HUES48 (cell line): Measurements from ENCODE around the gene MAG.
A peak's percentile ranks its signal among the peaks of the same experiment; 100 is the strongest.

Experiments used
- H3K27ac ChIP-seq: one replicate; pipeline ENCODE4 v1.7.0; 2013; ENCODE audit warnings: low read depth, low read length, inconsistent platforms
- H3K27me3 ChIP-seq: 2 replicates; pipeline ENCODE4 v1.6.1; 2013; ENCODE audit warnings: mild to moderate bottlenecking, low read length; ENCODE audit not compliant: control insufficient read depth, insufficient read depth
- H3K36me3 ChIP-seq: 2 replicates; pipeline ENCODE4 v1.6.1; 2013; ENCODE audit warnings: low read length; ENCODE audit not compliant: control insufficient read depth, insufficient read depth
- H3K4me1 ChIP-seq: 2 replicates; pipeline ENCODE4 v1.6.1; 2013; ENCODE audit warnings: mild to moderate bottlenecking, low read length; ENCODE audit not compliant: control insufficient read depth, insufficient read depth
- H3K4me3 ChIP-seq: 2 replicates; pipeline ENCODE4 v1.5.1; 2013; ENCODE audit warnings: mild to moderate bottlenecking, low read depth, low read length
- H3K9ac ChIP-seq: 2 replicates; pipeline ENCODE4 v1.6.1; 2013; ENCODE audit warnings: mild to moderate bottlenecking, low read depth, low read length, moderate library complexity
- H3K9me3 ChIP-seq: 2 replicates; pipeline ENCODE4 v1.6.1; 2013; ENCODE audit warnings: low read length; ENCODE audit not compliant: control insufficient read depth, insufficient read depth

Gene MAG

GRCh38 chr19:35294859-35295791 lies 3.2 kb downstream of the MAG start:
- Histone ChIP-seq H3K27ac (no peak overlapping the region), H3K9me3 (no peaks in the 10 kb centered on the region), H3K36me3 (no peaks in the 10 kb centered on the region), H3K4me3 (no peak overlapping the region), H3K4me1 (peaks cover 4% of the 10 kb centered on the region), H3K9ac (no peak overlapping the region), H3K27me3 (no peaks in the 10 kb centered on the region)

GRCh38 chr19:35295792-35296462 lies 4.0 kb downstream of the MAG start:
- Histone ChIP-seq H3K9me3 (no peaks in the 10 kb centered on the region), H3K36me3 (no peaks in the 10 kb centered on the region), H3K9ac (no peak overlapping the region), H3K4me3 (no peak overlapping the region), H3K4me1 (peaks cover 4% of the 10 kb centered on the region), H3K27ac (no peak overlapping the region), H3K27me3 (no peaks in the 10 kb centered on the region)

GRCh38 chr19:35296644-35297514 lies 4.9 kb downstream of the MAG start:
- Histone ChIP-seq H3K9ac (no peak overlapping the region), H3K27ac (no peak overlapping the region), H3K9me3 (no peaks in the 10 kb centered on the region), H3K27me3 (no peaks in the 10 kb centered on the region), H3K4me3 (no peak overlapping the region), H3K4me1 (peaks cover 4% of the 10 kb centered on the region), H3K36me3 (no peaks in the 10 kb centered on the region)

- Histone ChIP-seq H3K4me1 (peaks cover 4% of the 10 kb centered on the region), H3K27ac (no peak overlapping the region), H3K4me3 (no peak overlapping the region), H3K27me3 (no peaks in the 10 kb centered on the region), H3K9me3 (no peaks in the 10 kb centered on the region), H3K9ac (no peak overlapping the region), H3K36me3 (no peaks in the 10 kb centered on the region)
These were observed 5.5 kb downstream of the MAG start for GRCh38 chr19:35297515-35297848.

GRCh38 chr19:35297922-35298321 lies 6.0 kb downstream of the MAG start:
- Histone ChIP-seq H3K4me3 (no peak overlapping the region), H3K27ac (no peak overlapping the region), H3K9me3 (no peaks in the 10 kb centered on the region), H3K27me3 (no peaks in the 10 kb centered on the region), H3K9ac (no peak overlapping the region), H3K4me1 (peaks cover 4% of the 10 kb centered on the region), H3K36me3 (no peaks in the 10 kb centered on the region)

- H3K4me1 ChIP-seq = peaks cover 4% of the 10 kb centered on the region
- H3K27me3 ChIP-seq = no peaks in the 10 kb centered on the region
- no peak overlapping the region for H3K9ac ChIP-seq
- no peak overlapping the region for H3K27ac ChIP-seq
- H3K4me3 ChIP-seq = no peak overlapping the region
- no peaks in the 10 kb centered on the region for H3K36me3 ChIP-seq
- H3K9me3 ChIP-seq = no peaks in the 10 kb centered on the region
These were observed 6.6 kb downstream of the MAG start for GRCh38 chr19:35298561-35298972.

GRCh38 chr19:35299523-35300338 lies 7.8 kb downstream of the MAG start:
- peaks cover 4% of the 10 kb centered on the region for H3K4me1 ChIP-seq
- no peaks in the 10 kb centered on the region for H3K27me3 ChIP-seq
- no peaks in the 10 kb centered on the region for H3K36me3 ChIP-seq
- H3K9me3 ChIP-seq = no peaks in the 10 kb centered on the region
- no peak overlapping the region for H3K27ac ChIP-seq
- H3K9ac ChIP-seq = no peak overlapping the region
- peak overlapping the region; percentile 35; the same call in 1 of the 2 replicates for H3K4me3 ChIP-seq

GRCh38 chr19:35300339-35300649 lies 8.3 kb downstream of the MAG start:
- no peak overlapping the region for H3K4me3 ChIP-seq
- no peaks in the 10 kb centered on the region for H3K27me3 ChIP-seq
- H3K9ac ChIP-seq = no peak overlapping the region
- H3K9me3 ChIP-seq = no peaks in the 10 kb centered on the region
- H3K36me3 ChIP-seq = no peaks in the 10 kb centered on the region
- peaks cover 4% of the 10 kb centered on the region for H3K4me1 ChIP-seq
- no peak overlapping the region for H3K27ac ChIP-seq

- H3K9me3 ChIP-seq = no peaks in the 10 kb centered on the region
- no peaks in the 10 kb centered on the region for H3K36me3 ChIP-seq
- no peak overlapping the region for H3K4me3 ChIP-seq
- H3K9ac ChIP-seq = no peak overlapping the region
- H3K27ac ChIP-seq = no peak overlapping the region
- H3K4me1 ChIP-seq = no peaks in the 10 kb centered on the region; the same call in 1 of the 2 replicates
- H3K27me3 ChIP-seq = no peaks in the 10 kb centered on the region
These were observed 10.0 kb downstream of the MAG start for GRCh38 chr19:35301961-35302360.

GRCh38 chr19:35302446-35302845 lies 10.5 kb downstream of the MAG start:
- Histone ChIP-seq H3K27ac (no peak overlapping the region), H3K4me1 (no peaks in the 10 kb centered on the region; the same call in 1 of the 2 replicates), H3K9ac (no peak overlapping the region), H3K9me3 (no peaks in the 10 kb centered on the region), H3K27me3 (no peaks in the 10 kb centered on the region), H3K36me3 (no peaks in the 10 kb centered on the region), H3K4me3 (no peak overlapping the region)
